Measurements from ENCODE around the gene R3HCC1L. TPM values are rescaled to one million over a fixed set of nuclear protein-coding genes. Genes with fewer than 3 reads are reported as not detected.
"Not testable (repeated sequence)": the region's sequence is repeated elsewhere in the genome, so short reads cannot be mapped to it uniquely, and the experiment has no call there.

R3HCC1L gene
- polyA plus RNA-seq, 2 of the 4 experiments (the other 2 are of a cell fraction) = 11.0 to 15.2 TPM

DNA sequence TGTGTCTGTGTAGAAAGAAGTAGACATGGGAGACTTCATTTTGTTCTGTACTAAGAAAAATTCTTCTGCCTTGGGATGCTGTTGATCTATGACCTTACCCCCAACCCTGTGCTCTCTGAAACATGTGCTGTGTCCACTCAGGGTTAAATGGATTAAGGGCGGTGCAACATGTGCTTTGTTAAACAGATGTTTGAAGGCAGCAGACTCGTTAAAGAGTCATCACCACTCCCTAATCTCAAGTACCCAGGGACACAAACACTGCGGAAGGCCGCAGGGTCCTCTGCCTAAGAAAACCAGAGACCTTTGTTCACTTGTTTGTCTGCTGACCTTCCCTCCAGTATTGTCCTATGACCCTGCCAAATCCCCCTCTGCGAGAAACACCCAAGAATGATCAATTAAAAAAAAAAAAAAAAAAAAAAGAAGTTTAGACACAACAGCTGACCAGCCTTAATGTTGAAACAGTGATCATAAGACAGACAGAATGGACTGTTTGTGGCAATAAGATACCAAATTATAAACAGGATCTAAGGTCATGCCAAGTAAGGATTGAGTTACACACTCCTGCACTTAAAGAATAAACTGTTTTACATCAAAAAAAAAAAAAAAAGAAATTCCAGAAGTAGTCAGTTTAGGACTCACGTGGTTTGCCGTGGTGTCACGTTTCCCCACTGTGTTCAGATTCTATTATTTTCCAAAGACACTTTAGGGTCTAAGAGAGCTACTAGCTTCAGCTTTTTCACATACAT is 18.9 kb downstream of the R3HCC1L start:
- POLR2A ChIA-PET; DNase-seq (ENCODE audit: low read depth in 1 of 2, low spot score in 1 of 2); H3K9me3 ChIP-seq; H3K4me3 ChIP-seq; H3K27ac ChIP-seq; FAIRE-seq; H3K4me1 ChIP-seq; ATAC-seq; H3K4me2 ChIP-seq: not testable (repeated sequence)
- 80% methylated on average over 8 of the region's 8 CpGs for WGBS (ENCODE audit: missing lambda C conversion rate)
- CTCF ChIA-PET = interaction anchor here (1.0 to 1.5 kb wide), 2 partner anchors 17 to 156 kb away, joined by 3 to 10 read pairs; no protein-coding TSS in a partner anchor

DNA sequence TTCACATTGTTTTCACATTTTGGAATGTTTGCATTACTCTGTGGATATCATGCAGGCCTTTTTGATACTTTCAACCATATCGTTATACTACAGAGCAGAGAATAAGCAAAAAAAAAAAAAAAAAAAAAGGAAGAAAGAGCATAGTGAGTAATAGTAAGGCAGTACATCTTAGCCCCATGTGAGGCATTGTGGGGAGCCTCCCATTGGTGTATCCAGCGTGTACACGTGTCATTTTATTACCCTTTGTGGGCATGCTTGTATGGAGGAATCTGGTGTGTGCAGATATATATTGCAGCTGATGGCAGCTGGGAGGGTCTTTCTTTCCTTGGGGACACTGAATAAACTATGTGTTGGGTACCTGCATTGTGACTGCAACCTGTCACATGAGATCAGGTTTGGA is 19.6 kb downstream of the R3HCC1L start:
- CTCF ChIA-PET = interaction anchor here (1.0 to 1.5 kb wide), 2 partner anchors 16 to 155 kb away, joined by 3 to 10 read pairs; no protein-coding TSS in a partner anchor
- WGBS (ENCODE audit: missing lambda C conversion rate) = 91% methylated on average over 3 of the region's 3 CpGs
- ATAC-seq (0 out of 6 replicates have a peak, but pooled peaks of 1 of the 2 experiments have one; percentile 34), DNase-seq (ENCODE audit: low read depth in 1 of 2, low spot score in 1 of 2) (no peak), FAIRE-seq (no peak)
- POLR2A ChIA-PET = no interaction called here
- TF ChIP-seq CTCF (IDR thresholded peaks at IDR 0.05) (no peak), HOXB13 (CRISPR knock-in tag; IDR thresholded peaks at IDR 0.05; ENCODE audit: low read depth) (no peak), MAZ (IDR thresholded peaks at IDR 0.05; ENCODE audit: borderline replicate concordance, low read depth, low read length) (no peak), E2F6 (IDR thresholded peaks at IDR 0.05; ENCODE audit: borderline replicate concordance, low read depth) (no peak), HOXA7 (CRISPR knock-in tag; IDR thresholded peaks at IDR 0.05) (no peak), CBX8 (IDR thresholded peaks at IDR 0.05) (no peak), EHMT2 (IDR thresholded peaks at IDR 0.05; ENCODE audit: low read depth) (no peak), ZFP36 (IDR thresholded peaks at IDR 0.05; ENCODE audit: borderline replicate concordance, partially characterized antibody) (no peak), EP300 (IDR thresholded peaks at IDR 0.05) (no peak), PHF8 (IDR thresholded peaks at IDR 0.05; ENCODE audit: borderline replicate concordance, low read depth) (no peak), NPAS2 (CRISPR knock-in tag; IDR thresholded peaks at IDR 0.05; ENCODE audit: borderline replicate concordance) (no peak), CBX2 (IDR thresholded peaks at IDR 0.05; ENCODE audit: borderline replicate concordance, low read depth) (no peak), RARB (CRISPR knock-in tag; IDR thresholded peaks at IDR 0.05) (no peak), ZC3H11A (IDR thresholded peaks at IDR 0.05) (no peak)
- Histone ChIP-seq H3K27ac (no peak overlapping the region), H3K9me3 (0 out of 3 replicates have a peak, but pooled peaks cover 4% of the 10 kb centered on the region), H3K4me3 (no peak overlapping the region), H3K4me2 (no peak overlapping the region), H3K4me1 (no peaks in the 10 kb centered on the region)

DNA sequence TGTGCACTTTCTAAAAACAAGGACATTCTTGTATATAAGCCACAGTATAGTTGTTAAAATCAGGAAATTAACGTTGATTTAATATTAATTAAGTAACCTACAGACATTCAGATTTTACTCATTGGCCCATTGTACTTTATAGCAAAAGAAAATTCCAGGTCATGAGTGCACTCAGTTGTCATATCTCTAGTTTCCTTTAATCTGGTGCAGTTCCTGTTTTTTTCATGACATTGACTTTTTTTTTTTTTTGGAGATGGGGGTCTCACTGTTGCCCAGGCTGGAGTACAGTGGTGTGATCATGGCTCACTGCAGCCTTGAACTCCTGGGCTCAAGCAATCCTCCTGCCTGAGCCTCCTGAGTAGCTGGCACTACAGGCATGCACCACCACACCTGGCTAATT is 24.1 kb downstream of the R3HCC1L start:
- no peak for ATAC-seq
- ChIA-PET POLR2A (no interaction called here), CTCF (interaction anchor here (1.5 kb wide), 1 partner anchor 150 kb away, joined by 3 read pairs; no protein-coding TSS in a partner anchor)
- H3K4me1 ChIP-seq = no peaks in the 10 kb centered on the region
- H3K4me3 ChIP-seq = no peak overlapping the region
- WGBS (ENCODE audit: missing lambda C conversion rate) = 73% methylated on average over 1 of the region's 1 CpG
- DNase-seq (ENCODE audit: low read depth in 1 of 2, low spot score in 1 of 2) = no peak
- no peak overlapping the region for H3K4me2 ChIP-seq
- no peak overlapping the region for H3K27ac ChIP-seq
- no peaks in the 10 kb centered on the region for H3K9me3 ChIP-seq
- no peak for FAIRE-seq
- TF ChIP-seq FOSB (CRISPR knock-in tag; IDR thresholded peaks at IDR 0.05) = no peak
- TF ChIP-seq USF2 (IDR thresholded peaks at IDR 0.05) = no peak
- TF ChIP-seq JUN (IDR thresholded peaks at IDR 0.05) = no peak
- no peak for TF ChIP-seq MAZ (IDR thresholded peaks at IDR 0.05; ENCODE audit: borderline replicate concordance, low read depth, low read length)
- no peak for TF ChIP-seq BCL3 (IDR thresholded peaks at IDR 0.05)
- TF ChIP-seq RNF2 (IDR thresholded peaks at IDR 0.05; ENCODE audit: borderline replicate concordance, low read depth) = no peak
- TF ChIP-seq PHF8 (IDR thresholded peaks at IDR 0.05; ENCODE audit: borderline replicate concordance, low read depth) = no peak
- no peak for TF ChIP-seq KDM1A (IDR thresholded peaks at IDR 0.05; ENCODE audit: low read depth)
- TF ChIP-seq EP300 (IDR thresholded peaks at IDR 0.05) = no peak
- no peak for TF ChIP-seq ZC3H11A (IDR thresholded peaks at IDR 0.05)
- no peak for TF ChIP-seq BHLHE40 (IDR thresholded peaks at IDR 0.05; ENCODE audit: low read depth, low read length)
- TF ChIP-seq HOXB13 (CRISPR knock-in tag; IDR thresholded peaks at IDR 0.05; ENCODE audit: low read depth) = no peak
- TF ChIP-seq MYC (IDR thresholded peaks at IDR 0.05; ENCODE audit: borderline replicate concordance, low read length) = no peak
- no peak for TF ChIP-seq CEBPB (IDR thresholded peaks at IDR 0.05)
- no peak for TF ChIP-seq RARB (CRISPR knock-in tag; IDR thresholded peaks at IDR 0.05)
- no peak for TF ChIP-seq E2F6 (IDR thresholded peaks at IDR 0.05; ENCODE audit: borderline replicate concordance, low read depth)
- TF ChIP-seq ZFP36 (IDR thresholded peaks at IDR 0.05; ENCODE audit: borderline replicate concordance, partially characterized antibody) = no peak
- TF ChIP-seq, protein P1, sequence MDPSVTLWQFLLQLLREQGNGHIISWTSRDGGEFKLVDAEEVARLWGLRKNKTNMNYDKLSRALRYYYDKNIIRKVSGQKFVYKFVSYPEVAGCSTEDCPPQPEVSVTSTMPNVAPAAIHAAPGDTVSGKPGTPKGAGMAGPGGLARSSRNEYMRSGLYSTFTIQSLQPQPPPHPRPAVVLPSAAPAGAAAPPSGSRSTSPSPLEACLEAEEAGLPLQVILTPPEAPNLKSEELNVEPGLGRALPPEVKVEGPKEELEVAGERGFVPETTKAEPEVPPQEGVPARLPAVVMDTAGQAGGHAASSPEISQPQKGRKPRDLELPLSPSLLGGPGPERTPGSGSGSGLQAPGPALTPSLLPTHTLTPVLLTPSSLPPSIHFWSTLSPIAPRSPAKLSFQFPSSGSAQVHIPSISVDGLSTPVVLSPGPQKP (IDR thresholded peaks at IDR 0.05; ENCODE audit: low read depth, low read length) = no peak
